C4-2B (cell line): ENCODE data around the gene DNAJA1.
"Not testable (repeated sequence)": the region's sequence is repeated elsewhere in the genome, so short reads cannot be mapped to it uniquely, and the experiment has no call there.

ENCODE experiments used
- H3K27ac ChIP-seq: fragments of 450-650 bp; 2 replicates; pipeline ENCODE4 v1.5.1; 2017
- ZFX ChIP-seq: fragments of 450-650 bp; IDR thresholded peaks from 2 replicates; pipeline ENCODE4 v1.6.1; 2017
- TF ChIP-seq, protein P1 (sequence below): fragments of 450-650 bp; conservative IDR thresholded peaks from 2 replicates; pipeline ENCODE4 v1.5.1; 2017; ENCODE audit warnings: mild to moderate bottlenecking

DNAJA1 gene

GRCh38 chr9:33024966-33025571 lies at the start of gene DNAJA1:
Gene DNAJA1, plus strand, starts transcription at chr9:33025273. Its CDS starts 1,212 bp downstream, at chr9:33026485.
- H3K27ac ChIP-seq = peak within 1 kb of the TSS; percentile 99
- TF ChIP-seq ZFX = peak; percentile 57
- TF ChIP-seq, protein P1, sequence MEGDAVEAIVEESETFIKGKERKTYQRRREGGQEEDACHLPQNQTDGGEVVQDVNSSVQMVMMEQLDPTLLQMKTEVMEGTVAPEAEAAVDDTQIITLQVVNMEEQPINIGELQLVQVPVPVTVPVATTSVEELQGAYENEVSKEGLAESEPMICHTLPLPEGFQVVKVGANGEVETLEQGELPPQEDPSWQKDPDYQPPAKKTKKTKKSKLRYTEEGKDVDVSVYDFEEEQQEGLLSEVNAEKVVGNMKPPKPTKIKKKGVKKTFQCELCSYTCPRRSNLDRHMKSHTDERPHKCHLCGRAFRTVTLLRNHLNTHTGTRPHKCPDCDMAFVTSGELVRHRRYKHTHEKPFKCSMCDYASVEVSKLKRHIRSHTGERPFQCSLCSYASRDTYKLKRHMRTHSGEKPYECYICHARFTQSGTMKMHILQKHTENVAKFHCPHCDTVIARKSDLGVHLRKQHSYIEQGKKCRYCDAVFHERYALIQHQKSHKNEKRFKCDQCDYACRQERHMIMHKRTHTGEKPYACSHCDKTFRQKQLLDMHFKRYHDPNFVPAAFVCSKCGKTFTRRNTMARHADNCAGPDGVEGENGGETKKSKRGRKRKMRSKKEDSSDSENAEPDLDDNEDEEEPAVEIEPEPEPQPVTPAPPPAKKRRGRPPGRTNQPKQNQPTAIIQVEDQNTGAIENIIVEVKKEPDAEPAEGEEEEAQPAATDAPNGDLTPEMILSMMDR = no peak

DNA sequence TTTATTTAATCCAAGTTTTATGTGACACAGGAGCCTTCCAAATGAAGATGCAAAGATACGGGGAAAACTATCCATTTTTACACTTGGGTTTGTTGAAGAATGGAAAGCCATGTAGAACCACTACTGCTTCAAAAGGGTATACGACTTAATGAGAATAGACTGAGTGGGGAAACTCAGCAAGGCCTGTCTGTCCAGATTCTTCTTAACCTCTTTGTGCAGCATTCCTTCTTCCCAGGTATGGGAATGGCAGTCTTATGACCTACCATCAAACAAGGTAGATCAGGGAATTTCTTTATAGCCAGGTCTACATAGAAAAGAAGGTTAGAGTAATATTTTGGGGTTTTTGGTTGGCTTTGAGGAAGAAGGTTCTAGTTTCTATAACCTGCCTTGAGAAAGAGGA lies 47.0 kb upstream of the DNAJA1 start:
- TF ChIP-seq, protein P1 = no peak
- TF ChIP-seq ZFX = no peak
- H3K27ac ChIP-seq = no peak overlapping the region

- no peak overlapping the region for H3K27ac ChIP-seq
- TF ChIP-seq, protein P1 = no peak
- no peak for TF ChIP-seq ZFX
These were observed 38.1 kb upstream of the DNAJA1 start for GRCh38 chr9:32986971-32987370.

DNA sequence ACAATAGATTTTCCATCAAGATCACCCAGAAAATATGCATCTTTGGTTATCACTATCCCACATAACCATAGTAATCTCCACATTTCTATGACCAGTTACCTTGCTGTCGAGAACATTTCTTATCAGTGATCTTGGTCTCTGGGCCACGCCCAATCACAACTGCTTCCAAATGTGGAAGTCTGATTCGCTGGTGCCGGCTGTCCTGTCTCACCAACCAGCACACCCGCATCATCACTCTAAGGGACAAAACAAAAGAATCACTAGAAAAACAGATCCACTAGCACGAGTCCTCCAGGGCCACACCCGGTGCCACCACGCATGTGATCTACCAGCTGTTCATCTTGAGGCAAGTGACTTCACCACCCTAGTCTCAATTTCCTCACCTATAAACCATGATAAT lies 35.4 kb upstream of the DNAJA1 start:
- no peak overlapping the region for H3K27ac ChIP-seq
- no peak for TF ChIP-seq ZFX
- TF ChIP-seq, protein P1 = no peak

DNA sequence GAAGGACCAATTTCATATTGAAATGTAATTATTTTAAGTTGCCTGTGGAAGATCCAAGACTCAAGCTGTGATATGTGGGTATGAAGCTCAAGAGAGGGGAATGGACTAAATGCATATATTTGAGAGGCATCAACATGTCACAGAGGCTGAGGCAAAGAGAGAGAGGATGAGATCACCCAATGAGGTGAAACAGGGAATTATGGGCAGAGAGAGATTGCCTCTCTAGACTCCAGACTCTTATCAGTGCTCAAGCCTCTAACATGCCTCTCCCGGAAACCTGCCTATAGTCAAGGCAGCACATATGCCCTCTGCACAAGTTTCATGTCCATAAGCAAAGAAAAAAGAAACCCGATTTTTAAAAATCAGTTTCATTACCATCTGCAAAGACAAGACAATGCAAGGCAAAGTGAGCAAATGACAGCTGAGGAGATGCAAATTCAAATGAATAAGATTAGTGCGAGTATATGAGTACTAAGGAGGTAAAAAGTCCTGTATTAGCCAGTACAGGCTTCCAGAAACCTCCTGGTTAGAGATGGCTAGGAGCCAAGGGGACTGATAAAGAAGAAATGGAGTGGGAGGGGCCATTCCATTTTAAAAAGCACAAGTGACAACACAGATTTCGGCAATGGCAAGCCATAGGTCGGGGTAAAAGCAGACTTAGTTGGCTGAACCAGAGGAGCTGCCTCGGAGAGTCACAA lies 33.0 kb upstream of the DNAJA1 start:
- no peak overlapping the region for H3K27ac ChIP-seq
- TF ChIP-seq, protein P1 = no peak
- TF ChIP-seq ZFX = no peak

GRCh38 chr9:32992595-32993238 lies 32.4 kb upstream of the DNAJA1 start:
- TF ChIP-seq, protein P1 = no peak
- H3K27ac ChIP-seq = no peak overlapping the region

GRCh38 chr9:33000682-33001055 lies 24.4 kb upstream of the DNAJA1 start:
- H3K27ac ChIP-seq = peak overlapping the region; percentile 86

DNA sequence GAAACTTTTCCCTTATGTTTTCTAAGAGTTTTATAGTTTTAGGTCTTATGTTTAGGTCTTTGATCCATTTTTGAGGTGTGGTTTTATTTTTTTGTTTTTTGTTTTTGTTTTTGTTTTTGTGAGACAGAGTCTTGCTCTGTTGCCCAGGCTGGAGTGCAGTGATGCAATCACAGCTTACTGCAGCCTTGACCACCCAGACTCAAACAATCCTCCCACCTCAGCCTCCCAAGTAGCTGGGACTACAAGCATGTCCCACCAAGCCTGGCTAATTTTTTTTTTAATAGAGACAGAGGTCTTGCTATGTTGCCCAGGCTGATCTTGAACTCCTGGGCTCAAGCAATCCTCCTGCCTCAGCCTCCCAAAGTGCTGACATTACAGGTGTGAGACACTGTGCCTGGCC lies 19.7 kb upstream of the DNAJA1 start:
- not testable (repeated sequence) for H3K27ac ChIP-seq
